Stimulated activated CD8-positive, alpha-beta memory T cell treated with anti-CD3 and anti-CD28 coated beads, Interleukin-7, amount 100 ng/mL, for 1 hour (primary cell): Measurements from ENCODE around the gene BOD1L1.
"Not testable (repeated sequence)": the region's sequence is repeated elsewhere in the genome, so short reads cannot be mapped to it uniquely, and the experiment has no call there.

ENCODE experiments used
- DNase-seq, 2 donors: peaks; one replicate each; pipeline ENCODE4 v3.0.0-alpha.2; 2020; ENCODE audit warnings: low read depth in 2 of 2

Gene BOD1L1

DNA sequence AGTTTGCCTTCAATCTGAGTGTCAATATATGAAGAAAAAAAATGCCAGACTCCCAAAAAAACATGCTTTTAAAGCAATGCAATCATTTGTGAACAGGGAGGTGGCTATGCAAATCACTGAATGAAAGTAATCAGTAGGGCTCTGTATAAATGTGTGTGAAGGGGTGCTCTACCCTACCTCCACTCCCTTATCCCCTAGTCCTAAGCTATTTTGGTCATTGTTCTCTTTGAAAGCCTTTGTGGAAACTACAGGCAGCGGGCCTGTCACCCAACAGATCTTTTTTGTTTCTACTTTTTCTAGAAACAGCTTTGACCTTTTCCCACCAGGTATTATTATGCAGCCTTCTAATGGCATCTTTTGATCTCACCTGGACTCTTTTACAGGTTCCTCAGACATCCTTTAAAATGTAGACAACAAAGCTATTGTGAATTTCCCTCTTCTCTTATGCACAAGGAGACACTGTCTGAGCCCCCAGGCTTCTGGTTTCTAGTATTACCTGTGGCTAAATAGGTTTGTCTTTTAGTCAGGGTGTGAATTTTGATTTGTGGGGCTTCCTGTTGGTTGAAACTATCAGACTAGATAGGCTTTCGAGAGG, 9.2 kb downstream of the BOD1L1 start:
- DNase-seq, result no peak

- no peak for DNase-seq
Observed at GRCh38 chr4:13617801-13618200, 9.7 kb downstream of the BOD1L1 start.

- DNase-seq, result no peak
Observed at GRCh38 chr4:13616597-13616996, 10.9 kb downstream of the BOD1L1 start.

DNA sequence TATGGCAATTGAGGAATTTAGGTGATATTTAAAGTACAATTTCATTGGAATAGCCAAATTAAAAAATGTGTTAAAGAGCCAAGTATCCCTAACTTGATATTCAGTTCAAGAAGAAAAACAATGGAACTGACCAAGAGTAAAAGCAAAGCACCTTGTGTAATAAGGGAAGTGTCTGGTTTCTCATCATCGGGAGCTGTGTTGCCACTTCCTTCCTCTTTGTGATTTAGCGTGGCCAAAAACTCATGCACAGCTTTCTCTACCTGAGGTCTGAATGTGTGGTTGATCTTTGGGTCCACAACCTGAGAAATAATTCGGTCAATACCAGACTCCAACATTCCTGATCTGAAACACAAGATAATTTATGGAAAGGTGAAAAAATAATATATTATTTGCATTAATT, 12.4 kb downstream of the BOD1L1 start:
- DNase-seq, result no peak

DNA sequence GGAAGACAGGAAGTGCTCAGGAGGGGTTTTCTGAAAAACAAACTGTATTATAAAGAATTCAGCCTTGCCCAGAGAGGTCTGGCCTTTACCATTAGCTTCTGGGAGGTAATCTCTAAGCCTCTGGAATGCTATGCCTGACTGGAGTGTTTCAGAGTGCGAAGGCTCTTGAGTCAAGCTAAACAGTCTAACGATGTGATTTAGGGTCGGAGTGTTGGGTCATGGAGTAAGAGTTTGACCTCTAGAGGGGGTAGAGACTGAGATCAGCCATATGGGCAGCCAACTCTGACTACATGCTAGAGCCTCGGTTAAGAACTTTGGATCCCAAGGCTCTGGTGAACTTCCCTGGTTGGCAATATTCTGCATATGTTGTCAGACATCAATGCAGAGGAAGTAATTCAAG, 15.0 kb downstream of the BOD1L1 start:
- DNase-seq, result no peak

DNA sequence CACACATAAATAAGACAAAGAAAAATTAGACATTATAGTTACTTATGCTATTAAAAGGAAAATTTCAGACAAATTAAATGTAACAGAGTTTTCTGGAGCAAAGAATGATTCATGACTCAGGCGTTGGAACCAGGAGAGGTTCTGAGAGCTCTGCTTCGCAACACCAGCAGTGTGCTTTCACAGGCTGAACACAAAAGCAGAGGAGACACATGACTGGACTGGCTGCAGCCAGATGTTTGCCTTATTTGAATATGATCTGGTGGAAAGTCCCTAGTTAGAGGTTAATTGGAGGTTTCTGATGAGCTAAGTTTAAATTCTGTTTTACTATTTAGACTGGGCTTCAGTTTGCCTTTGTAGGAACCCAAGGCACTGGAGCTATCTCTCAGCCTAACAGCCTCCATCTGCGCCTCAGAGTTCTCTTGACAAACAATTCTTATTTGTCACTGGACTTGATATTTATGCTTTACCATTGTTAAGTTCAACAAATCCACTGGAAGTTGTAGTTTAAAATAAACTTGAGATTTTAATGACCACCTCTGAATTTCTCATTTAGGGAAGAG, 16.2 kb downstream of the BOD1L1 start:
- DNase-seq, result no peak

DNA sequence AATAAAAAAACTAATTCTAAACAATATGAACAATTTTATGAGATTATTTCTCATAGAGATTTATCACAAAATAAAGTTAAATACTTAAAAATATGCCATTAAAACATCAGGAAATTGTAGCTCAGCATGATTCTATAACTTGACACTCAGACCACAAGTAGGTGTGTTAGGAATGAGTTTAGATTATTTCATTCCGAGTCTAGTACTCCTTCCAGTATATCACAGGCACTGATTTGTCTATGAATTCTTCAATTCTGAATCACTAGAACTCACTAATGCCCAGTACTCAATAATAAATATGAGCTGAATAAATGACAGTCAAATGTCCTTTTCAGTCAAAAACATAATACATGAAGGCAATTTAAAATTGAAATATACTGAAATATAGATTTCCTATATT, 22.2 kb downstream of the BOD1L1 start:
- no peak for DNase-seq

- DNase-seq, result no peak
Observed at GRCh38 chr4:13601848-13602247, 25.7 kb downstream of the BOD1L1 start.

DNA sequence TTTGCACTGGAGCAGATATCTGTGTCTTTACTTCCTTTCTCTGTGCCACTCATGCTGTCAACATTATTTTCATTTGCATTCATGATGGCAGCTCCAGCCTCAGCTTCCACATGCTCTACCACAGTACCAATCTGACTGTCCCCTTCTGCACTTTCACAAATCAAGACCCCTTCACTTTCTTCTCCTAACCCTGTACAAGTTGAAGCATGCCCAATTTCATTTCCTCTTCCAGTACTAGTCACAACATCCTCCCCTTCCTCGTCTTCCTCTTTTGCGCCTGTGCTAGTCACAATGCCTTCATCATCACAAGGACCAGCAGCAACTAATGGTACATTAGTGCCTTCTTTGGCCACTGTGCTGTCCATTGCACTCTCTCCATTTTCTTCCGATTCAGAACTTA, 26.5 kb downstream of the BOD1L1 start:
- no peak for DNase-seq

GRCh38 chr4:13599159-13599558, 28.4 kb downstream of the BOD1L1 start:
- DNase-seq, result no peak

- no peak for DNase-seq
Observed at GRCh38 chr4:13597604-13598003, 29.9 kb downstream of the BOD1L1 start.

GRCh38 chr4:13597141-13597540, 30.4 kb downstream of the BOD1L1 start:
- no peak for DNase-seq

DNA sequence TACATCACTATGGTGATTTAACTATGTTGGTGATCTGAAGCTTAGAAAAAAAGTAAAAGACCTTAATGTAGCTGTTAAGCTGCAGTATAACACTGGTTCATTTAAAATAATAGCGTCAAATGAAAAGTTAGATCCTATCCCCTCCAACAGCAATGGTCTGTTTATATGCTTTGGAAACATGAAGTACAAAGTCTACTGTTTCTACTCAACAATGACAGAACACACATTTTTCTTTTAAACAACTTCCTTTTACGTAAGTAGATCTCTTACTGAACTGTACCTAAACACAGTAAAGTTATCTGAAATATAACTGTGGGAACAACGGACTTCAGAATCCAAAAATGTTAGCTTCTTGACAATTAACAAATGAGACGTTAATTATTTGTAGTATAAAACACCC, 35.3 kb downstream of the BOD1L1 start:
- DNase-seq, result no peak

- DNase-seq, result no peak
Observed at GRCh38 chr4:13590766-13591165, 36.8 kb downstream of the BOD1L1 start.

GRCh38 chr4:13588954-13589353, 38.6 kb downstream of the BOD1L1 start:
- DNase-seq, result no peak

GRCh38 chr4:13584481-13584880, 43.0 kb downstream of the BOD1L1 start:
- no peak for DNase-seq

DNA sequence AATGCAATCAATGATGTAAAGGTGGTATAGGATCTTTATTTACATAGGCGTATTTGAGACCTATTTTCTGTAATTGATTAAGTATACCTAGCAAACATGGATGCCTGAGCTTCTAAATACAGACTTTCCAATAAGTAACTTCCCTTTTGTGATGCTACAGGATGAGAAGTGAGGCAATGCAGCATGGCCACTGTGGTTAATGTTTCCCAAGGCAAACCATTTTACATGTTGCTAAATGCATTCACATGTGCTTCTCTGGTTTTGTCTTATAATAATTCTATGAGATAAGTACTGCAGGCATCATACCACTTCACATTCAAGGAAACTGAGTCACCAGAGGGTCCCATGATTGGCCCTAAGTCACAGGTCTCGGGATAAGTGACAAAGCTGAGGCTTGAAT, 47.5 kb downstream of the BOD1L1 start:
- no peak for DNase-seq

DNA sequence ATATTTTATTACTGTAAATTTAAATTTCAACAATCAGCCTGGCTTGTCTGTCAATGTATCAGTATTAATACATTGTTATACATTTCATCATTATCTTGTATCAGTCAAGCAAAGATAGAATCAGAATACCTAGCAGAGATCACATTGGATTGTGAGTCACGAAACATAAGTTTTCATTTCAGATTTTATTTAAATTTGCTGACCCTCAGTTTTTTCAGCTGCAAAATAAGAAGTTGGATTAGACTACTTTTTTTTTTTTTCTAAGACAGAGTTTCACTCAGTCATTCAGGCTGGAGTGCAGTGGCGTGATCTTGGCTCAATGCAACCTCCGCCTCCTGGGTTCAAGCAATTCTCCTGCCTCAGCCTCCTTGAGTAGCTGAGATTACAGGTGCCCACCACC, 49.9 kb downstream of the BOD1L1 start:
- no peak for DNase-seq

DNA sequence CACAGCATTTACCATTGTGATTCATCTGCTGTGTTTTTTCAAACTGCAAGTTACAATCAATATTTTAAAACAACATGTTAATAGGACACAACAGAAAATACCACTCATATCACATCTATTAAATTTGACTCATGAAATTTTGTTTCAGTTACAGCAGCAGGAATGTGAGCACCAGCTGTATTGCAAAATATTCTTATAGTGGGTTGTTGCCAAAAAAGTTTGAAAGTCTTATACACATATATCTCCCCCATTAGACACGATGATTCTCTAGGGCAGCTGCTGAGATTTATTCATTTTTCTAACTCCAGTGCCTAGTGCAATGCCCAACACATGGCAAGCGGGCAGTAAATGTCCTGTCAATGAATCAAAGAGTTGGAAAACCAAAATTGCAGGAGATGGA, 56.6 kb downstream of the BOD1L1 start:
- no peak for DNase-seq

GRCh38 chr4:13567125-13567524, 60.4 kb downstream of the BOD1L1 start:
- no peak for DNase-seq

DNA sequence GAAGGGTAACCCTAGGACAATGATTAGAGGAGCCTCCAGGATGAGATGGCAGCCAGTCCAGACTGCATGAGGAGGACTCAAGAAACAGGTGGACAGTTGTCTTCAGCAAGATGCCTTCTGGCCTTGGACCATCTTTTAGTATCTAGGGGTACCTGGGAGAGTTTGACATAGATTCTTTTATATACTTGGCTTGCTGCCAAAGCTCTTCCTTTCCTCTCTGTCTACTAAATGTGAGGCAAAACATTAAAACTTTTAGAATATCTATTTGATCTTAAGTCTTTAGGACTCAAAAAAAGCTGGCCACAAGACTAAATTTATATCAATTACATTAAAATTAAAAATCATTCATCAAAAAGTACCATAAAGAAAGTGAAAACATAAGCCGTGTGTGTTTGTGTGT, 64.6 kb downstream of the BOD1L1 start:
- DNase-seq, result no peak

DNA sequence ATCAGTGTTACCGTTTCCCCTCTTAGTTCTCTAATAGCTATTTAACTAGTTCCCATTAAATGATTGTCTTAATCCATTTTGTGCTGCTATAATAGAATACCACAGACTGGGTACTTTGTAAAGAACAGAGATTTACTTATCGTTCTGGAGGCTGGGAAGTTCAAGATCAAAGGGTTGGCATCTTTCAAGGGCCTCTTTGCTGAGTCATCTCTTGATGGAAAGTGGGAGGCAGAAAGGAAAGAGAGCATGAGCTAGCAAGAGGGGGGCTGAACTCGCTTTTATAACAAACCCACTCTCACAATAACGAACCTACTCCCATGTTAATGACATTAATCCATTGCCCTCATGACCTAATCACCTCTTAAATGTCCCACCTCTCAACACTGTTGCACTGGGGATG, 65.9 kb downstream of the BOD1L1 start:
- no peak for DNase-seq

DNA sequence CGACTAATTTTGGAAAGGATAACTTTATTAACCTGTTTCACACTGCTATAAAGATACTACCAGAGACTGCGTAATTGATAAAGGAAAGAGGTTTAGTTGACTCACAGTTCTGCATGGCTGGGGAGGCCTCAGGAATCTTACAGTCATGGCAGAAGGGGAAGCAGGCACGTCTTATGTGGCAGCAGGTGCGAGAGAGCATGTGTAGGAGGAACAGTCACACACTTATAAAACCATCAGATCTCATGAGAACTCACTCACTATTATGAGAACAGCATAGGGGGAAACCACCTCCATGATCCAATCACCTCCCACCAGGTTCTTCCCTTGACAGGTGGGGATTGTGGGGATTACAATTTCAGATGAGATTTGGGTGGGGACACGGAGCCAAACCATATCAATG, 67.4 kb downstream of the BOD1L1 start:
- not testable (repeated sequence) for DNase-seq

GRCh38 chr4:13559413-13559812, 68.1 kb downstream of the BOD1L1 start:
- no peak for DNase-seq
